ENCODE results near the gene NDUFC2. TPM values are rescaled to one million over a fixed set of nuclear protein-coding genes. Genes with fewer than 3 reads are reported as not detected.
A peak's percentile ranks its signal among the peaks of the same experiment; 100 is the strongest.
"Not testable (repeated sequence)": the region's sequence is repeated elsewhere in the genome, so short reads cannot be mapped to it uniquely, and the experiment has no call there.

The NDUFC2 gene
- polyA plus RNA-seq, 6 donors from 2014 or later, result 138 to 164 (median 149) TPM

DNA sequence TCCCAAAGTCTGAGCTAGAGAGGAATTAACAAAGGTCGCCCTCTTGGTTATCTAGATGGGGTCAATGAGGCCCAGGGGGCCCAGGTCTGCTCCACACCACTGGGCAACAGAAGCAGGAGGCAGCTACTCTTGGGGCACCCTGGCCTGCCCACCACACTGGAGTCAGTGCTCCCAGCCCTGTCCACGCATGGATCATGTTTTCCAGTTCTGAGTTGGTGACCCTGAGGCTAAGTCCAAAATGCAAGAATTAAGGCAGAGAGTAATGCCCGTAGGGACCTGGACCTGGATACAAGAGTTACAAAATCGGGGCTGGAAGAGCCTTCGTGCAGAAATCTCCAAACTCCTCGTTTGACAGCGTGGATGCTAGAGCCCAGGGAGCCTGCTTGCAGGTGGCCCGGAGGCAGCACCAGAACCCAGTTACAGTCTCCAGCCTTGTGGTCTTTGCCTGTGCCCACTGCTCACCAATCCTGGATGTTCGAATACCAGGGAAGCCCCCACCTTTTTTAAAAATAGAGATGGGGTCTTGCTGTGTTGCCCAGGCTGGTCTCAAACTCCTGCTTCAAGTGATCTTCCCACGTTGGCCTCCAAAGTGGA lies 22.1 kb downstream of the NDUFC2 start:
- H3K4me1 Mint-ChIP-seq, result peaks cover 0 to 3% (median 0%) of the 10 kb centered on the region in 3 donors

DNA sequence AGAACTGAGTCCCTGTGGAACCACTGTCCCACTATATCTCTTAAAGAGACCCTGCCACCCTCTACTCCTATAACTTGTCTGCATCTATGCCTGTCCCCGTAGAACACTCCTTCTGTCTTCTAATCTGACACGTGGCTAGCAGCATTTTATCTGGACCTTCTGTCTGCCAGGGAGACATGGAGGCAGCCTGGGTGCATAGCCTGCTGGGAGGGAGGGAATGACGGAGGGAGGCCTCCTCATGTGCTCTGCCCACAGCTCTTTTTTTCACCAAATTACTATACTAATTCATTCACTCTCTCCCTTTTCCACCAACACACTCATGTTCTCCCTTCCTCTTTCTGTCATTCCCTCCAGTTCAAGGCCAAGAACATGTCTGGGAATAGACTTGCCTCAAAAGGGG lies 23.6 kb downstream of the NDUFC2 start:
- Mint-ChIP-seq H3K9me3 (no peaks in the 10 kb centered on the region), H3K4me1 (peaks cover 0 to 3% (median 0%) of the 10 kb centered on the region in 3 donors), H3K36me3 (no peaks in the 10 kb centered on the region), H3K27me3 (no peaks in the 10 kb centered on the region), H3K4me3 (no peak overlapping the region), H3K27ac (no peak overlapping the region)
- DNase-seq (no peak), ATAC-seq (ENCODE audit: low read depth in 2 of 2) (no peak)

More for the DNA sequence above, 22.1 kb downstream of the NDUFC2 start:
- Mint-ChIP-seq H3K4me3 (no peak overlapping the region), H3K36me3 (no peaks in the 10 kb centered on the region), H3K9me3 (no peaks in the 10 kb centered on the region), H3K27me3 (no peaks in the 10 kb centered on the region), H3K27ac (peak overlapping the region in 1 of 6 donors; percentile 67)
- DNase-seq, result no peak
- ATAC-seq (ENCODE audit: low read depth in 2 of 2), result no peak

DNA sequence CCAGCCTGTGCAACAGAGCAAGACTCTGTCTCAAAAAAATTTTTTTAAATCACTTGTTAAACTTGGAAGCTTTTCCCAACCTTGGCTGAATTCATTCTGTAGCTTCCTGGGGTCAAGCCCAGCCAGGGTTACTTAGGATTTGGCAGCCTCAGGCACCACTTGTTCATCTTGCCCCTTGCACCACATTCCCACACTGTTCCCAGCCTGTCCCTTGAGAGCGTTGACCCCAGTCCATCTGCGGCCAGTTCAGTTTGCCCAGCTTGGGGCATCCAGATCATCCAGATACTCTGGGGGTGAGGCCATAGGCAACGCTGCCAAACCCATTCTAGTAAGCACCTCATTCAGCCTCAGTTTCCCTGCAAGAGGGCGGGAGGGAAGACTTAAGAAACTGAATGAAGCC lies 24.7 kb downstream of the NDUFC2 start:
- no peak overlapping the region for H3K27ac Mint-ChIP-seq
- peaks cover 0 to 3% (median 0%) of the 10 kb centered on the region in 3 donors for H3K4me1 Mint-ChIP-seq
- DNase-seq (no peak), ATAC-seq (ENCODE audit: low read depth in 2 of 2) (no peak)
- no peak overlapping the region for H3K4me3 Mint-ChIP-seq
- H3K9me3 Mint-ChIP-seq, result no peaks in the 10 kb centered on the region
- no peaks in the 10 kb centered on the region for H3K36me3 Mint-ChIP-seq
- no peaks in the 10 kb centered on the region for H3K27me3 Mint-ChIP-seq

DNA sequence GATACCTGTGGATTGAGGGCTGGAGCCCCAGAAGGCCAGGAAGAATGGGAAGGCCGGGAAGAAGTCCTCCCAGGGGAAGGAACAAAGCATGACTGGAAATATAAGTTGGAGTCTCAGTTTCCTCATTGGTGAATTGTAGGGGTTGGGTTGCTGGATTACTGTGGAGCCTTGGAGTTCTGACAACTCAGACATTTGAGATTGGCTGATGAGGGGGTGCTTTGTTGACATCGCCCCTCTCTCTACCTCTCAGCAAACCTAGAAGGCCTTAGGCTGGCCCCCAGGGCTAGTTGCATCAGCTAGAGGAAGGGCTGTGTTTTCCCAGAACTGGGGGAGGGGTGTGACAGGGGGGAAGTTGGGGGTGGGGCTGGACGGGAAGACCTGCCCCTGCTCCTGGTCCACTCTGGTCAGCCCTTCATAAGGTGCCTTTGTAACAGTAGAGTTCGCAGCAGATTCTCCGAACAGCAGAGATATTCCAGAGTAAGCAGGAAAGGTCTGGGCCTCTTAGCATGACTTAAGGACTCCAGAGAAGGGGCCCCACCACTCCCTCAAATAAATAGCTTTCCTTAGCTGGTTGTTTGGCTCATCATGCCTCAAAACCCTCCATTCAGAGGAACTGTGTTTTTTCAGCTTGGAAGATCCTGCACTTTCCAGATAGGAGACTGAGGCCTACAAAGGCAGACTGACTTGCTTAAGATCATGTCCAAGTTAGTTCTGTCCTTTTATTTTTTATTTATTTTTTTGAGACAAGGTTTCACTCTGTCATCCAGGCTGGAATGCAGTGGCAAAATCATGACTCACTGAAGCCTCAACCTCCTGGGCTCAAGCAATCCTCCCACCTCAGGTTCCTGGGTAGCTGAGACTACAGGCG lies 28.5 kb downstream of the NDUFC2 start:
- no peak for ATAC-seq (ENCODE audit: low read depth in 2 of 2)
- H3K36me3 Mint-ChIP-seq, result no peaks in the 10 kb centered on the region
- DNase-seq, result no peak

DNA sequence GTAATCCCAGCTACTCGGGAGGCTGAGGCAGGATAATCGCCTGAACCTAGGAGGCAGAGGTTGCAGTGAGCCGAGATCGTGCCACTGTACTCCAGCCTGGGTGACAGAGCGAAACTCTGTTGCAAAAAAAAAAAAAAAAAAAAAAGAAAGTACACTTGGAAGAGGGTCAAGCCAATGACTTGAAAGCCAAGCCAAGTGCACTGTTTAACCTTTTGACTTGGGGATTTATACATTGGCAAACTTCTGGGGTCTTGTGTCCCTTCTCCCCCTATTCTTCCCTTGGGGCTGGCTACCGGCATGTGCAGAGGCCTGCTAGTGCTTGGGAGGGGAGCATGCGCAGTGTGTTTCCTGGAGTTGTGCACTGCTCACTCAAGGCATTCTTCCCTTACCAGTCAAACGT lies 30.3 kb downstream of the NDUFC2 start:
- Mint-ChIP-seq H3K4me1 (peaks cover 3 to 11% (median 6%) of the 10 kb centered on the region in 3 donors), H3K9me3 (no peaks in the 10 kb centered on the region), H3K27me3 (no peaks in the 10 kb centered on the region), H3K27ac (no peak overlapping the region), H3K4me3 (no peak overlapping the region), H3K36me3 (no peaks in the 10 kb centered on the region)
- no peak for DNase-seq
- ATAC-seq (ENCODE audit: low read depth in 2 of 2), result no peak

More for the DNA sequence above, 28.5 kb downstream of the NDUFC2 start:
- Mint-ChIP-seq H3K4me3 (no peak overlapping the region), H3K9me3 (no peaks in the 10 kb centered on the region), H3K4me1 (peaks cover 0 to 4% (median 3%) of the 10 kb centered on the region in 3 donors), H3K27ac (peak overlapping the region in 1 of 6 donors; percentile 41), H3K27me3 (no peaks in the 10 kb centered on the region)

DNA sequence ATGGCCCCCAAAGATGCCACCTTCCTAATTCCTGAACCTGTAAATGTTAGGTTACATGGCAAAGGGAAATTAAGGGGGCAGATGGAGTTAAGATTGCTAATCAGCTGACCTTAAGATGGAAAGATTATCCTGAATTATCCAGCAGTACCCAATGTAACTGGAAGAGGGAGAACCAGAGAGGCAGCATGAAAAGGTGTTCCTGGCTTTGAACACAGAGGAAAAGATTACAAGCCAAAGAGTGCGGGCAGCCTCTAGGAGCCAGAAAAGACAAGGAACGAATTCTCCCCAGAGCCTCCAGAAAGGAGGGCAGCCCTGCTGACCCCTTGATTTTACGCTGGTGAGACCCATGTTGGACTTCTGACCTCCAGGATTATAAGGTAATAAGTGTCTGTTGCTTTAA lies 31.1 kb downstream of the NDUFC2 start:
- no peak for ATAC-seq (ENCODE audit: low read depth in 2 of 2)
- Mint-ChIP-seq H3K9me3 (no peaks in the 10 kb centered on the region), H3K4me3 (no peak overlapping the region), H3K27ac (no peak overlapping the region), H3K27me3 (peaks cover 0 to 4% (median 0%) of the 10 kb centered on the region in 3 donors), H3K36me3 (no peaks in the 10 kb centered on the region), H3K4me1 (peaks cover 3 to 11% (median 6%) of the 10 kb centered on the region in 3 donors)
- no peak for DNase-seq

DNA sequence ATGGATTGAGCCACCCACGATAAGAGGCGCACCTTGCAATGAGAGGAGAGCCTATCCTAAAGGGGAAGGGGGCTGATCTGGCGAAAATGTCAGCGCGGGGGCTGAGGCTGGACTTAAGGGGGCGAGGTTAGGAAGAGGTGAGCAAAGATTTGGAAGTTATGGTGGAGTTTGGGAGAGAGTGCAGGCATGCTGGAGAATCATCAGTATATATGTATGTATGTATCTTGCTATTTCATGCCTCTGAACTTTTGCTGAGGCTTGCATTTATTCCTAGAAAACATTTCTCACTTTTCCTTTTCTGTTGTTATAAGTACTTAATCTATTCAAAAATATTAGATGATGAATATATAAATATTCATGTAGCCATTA lies 33.2 kb downstream of the NDUFC2 start:
- ATAC-seq (ENCODE audit: low read depth in 2 of 2) (no peak), DNase-seq (no peak)
- Mint-ChIP-seq H3K9me3 (no peaks in the 10 kb centered on the region), H3K4me1 (peaks cover 0 to 11% (median 6%) of the 10 kb centered on the region in 3 donors), H3K4me3 (peak overlapping the region in 2 of 8 donors; percentile 1 to 72), H3K36me3 (no peaks in the 10 kb centered on the region), H3K27ac (peak overlapping the region in 1 of 6 donors; percentile 85), H3K27me3 (peaks cover 0 to 5% (median 4%) of the 10 kb centered on the region in 3 donors)

DNA sequence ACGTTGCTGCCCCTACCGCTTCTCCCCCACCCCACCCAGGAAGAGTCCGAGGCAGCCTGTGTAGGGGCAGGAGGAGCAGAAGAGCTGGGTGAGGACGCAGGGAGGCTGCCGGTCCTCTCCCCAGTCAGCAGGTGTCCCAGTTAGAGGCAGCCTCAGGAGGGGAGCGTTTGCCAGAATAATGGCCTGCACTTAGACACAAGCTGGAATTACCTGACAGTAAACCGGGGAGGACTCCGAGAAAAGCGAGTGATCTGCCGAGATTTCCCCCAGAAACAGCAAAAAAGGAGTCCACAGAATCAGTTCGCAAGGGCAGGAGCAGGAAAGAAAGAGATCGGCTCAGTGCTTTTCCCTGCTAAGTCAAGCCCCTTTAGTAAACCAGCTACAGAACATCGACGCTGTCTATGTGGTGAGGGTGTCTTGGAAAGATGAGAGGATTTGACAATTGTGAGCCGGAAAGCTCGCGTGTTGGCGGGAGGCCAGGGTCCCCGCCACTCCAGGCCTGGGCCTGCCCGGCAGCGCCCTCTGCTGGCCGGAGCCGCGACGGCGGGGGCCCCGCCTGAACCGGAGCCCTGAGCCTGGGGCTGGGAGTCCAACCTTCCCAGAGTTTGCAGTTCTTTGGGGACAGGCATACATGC lies 33.7 kb downstream of the NDUFC2 start:
- ATAC-seq (ENCODE audit: low read depth in 2 of 2) (peak; percentile 94 to 99), DNase-seq (peak; percentile 71)
- Mint-ChIP-seq H3K4me1 (peaks cover 0 to 11% (median 6%) of the 10 kb centered on the region in 3 donors), H3K27ac (peak overlapping the region in 3 of 6 donors; percentile 66 to 85 (median 69)), H3K4me3 (peak overlapping the region; percentile 61 to 87 (median 78)), H3K27me3 (peaks cover 0 to 5% (median 4%) of the 10 kb centered on the region in 3 donors), H3K9me3 (no peaks in the 10 kb centered on the region), H3K36me3 (no peaks in the 10 kb centered on the region)

DNA sequence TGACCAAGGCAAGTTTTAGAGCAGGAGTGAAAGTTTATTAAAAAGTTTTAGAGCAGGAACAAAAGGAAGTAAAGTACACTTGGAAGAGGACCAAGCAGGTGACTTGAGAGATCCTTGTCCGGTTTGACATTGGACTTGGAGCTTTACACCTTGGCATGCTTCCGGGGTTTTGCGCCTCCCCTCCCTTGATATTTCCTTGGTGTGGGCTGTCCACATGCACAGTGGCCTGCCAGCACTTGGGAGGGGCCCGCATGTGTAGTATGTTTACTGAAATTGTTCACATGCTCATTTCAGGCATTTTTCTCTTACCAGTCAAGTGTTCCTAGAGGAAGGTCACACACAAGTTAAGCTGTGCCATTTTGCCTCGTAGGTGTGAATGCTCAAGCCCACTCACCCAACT lies 35.0 kb downstream of the NDUFC2 start:
- no peak for ATAC-seq (ENCODE audit: low read depth in 2 of 2)
- Mint-ChIP-seq H3K27me3 (peaks cover 0 to 5% (median 4%) of the 10 kb centered on the region in 3 donors), H3K36me3 (no peaks in the 10 kb centered on the region), H3K27ac (no peak overlapping the region), H3K4me3 (no peak overlapping the region), H3K9me3 (no peaks in the 10 kb centered on the region), H3K4me1 (peaks cover 7 to 19% (median 13%) of the 10 kb centered on the region in 3 donors)
- no peak for DNase-seq

DNA sequence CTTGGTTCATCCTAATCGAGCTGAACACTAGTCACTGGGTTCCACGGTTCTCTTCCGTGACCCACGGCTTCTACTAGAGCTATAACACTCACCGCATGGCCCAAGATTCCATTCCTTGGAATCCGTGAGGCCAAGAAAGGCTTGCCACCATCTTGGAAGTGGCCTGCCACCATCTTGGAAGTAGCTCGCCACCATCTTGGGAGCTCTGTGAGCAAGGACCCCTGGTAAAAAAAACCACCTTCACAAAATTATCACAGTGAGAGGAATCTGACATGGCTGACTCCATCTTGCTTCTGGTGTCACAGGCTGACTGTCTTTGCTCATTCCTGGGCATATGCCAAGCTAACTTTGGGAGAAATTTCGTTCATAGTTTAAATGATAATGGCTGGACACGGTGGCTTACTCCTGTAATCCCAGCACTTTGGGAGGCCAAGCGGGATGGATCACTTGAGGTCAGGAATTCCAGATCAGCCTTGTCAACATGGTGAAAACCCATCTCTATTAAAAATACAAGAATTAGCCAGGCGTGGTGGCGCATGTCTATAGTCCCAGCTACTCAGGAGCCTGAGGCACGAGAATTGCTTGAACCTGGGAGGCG lies 37.7 kb downstream of the NDUFC2 start:
- no peak for DNase-seq
- H3K4me1 Mint-ChIP-seq, result peaks cover 9 to 20% (median 15%) of the 10 kb centered on the region in 3 donors
- H3K36me3 Mint-ChIP-seq, result no peaks in the 10 kb centered on the region
- no peaks in the 10 kb centered on the region for H3K9me3 Mint-ChIP-seq
- H3K27ac Mint-ChIP-seq, result peak overlapping the region in 1 of 6 donors; percentile 84
- no peak for ATAC-seq (ENCODE audit: low read depth in 2 of 2)
- H3K27me3 Mint-ChIP-seq, result peaks cover 0 to 5% (median 4%) of the 10 kb centered on the region in 3 donors
- no peak overlapping the region for H3K4me3 Mint-ChIP-seq

DNA sequence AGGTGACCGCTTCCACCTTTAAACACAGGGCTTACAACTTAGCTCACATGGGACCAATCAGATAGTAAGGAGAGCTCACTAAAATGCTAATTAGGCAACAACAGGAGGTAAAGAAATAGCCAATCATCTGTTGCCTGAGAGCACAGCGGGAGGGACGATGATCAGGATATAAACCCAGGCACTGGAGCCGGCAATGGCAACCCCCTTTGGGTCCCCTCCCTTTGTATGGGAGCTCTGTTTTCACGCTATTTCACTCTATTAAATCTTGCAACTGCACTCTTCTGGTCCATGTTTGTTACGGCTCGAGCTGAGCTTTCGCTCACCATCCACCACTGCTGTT lies 38.3 kb downstream of the NDUFC2 start:
- not testable (repeated sequence) for H3K27me3 Mint-ChIP-seq; H3K36me3 Mint-ChIP-seq; H3K27ac Mint-ChIP-seq; H3K4me3 Mint-ChIP-seq; DNase-seq; ATAC-seq (ENCODE audit: low read depth in 2 of 2); H3K9me3 Mint-ChIP-seq
- H3K4me1 Mint-ChIP-seq, result peaks cover 9 to 18% (median 15%) of the 10 kb centered on the region in 3 donors

DNA sequence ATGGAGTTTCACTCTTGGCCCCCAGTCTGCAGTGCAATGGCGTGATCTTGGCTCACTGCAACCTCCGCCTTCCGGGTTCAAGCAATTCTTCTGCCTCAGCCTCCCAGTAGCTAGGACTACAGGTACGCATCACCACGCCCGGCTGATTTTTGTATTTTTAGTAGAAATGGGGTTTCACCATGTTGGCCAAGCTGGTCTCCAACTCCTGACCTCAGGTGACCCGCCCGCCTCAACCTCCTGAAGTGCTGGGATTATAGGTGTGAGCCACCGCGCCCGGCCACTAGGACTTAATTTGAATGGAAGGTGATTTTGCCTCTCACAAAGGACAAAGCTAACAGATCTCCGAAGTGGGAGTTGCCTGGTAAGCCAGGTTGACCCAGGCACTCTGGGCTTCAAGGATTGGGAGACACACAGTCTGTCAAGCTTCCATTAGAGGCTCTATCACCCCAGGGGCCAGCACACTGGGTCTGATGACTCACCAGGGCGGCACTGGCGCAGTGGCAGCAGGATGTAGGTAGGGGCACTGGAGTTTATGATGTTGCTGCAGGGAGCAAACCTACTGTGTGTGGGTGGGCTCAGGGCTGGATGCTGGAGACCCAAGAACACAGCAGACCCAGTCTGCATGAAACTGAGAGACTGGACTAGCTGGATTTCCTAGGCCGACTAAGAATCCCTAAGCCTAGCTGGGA lies 38.8 kb downstream of the NDUFC2 start:
- Mint-ChIP-seq H3K9me3 (no peaks in the 10 kb centered on the region), H3K4me3 (peak overlapping the region in 1 of 8 donors; percentile 9), H3K27ac (peak overlapping the region in 2 of 6 donors; percentile 8 to 58), H3K27me3 (peaks cover 0 to 5% (median 4%) of the 10 kb centered on the region in 3 donors), H3K36me3 (no peaks in the 10 kb centered on the region), H3K4me1 (peaks cover 9 to 13% (median 13%) of the 10 kb centered on the region in 3 donors)
- no peak for DNase-seq
- ATAC-seq (ENCODE audit: low read depth in 2 of 2), result no peak

All from naive B cell (primary cell).